A375 (cell line): Measurements from ENCODE around the gene DDX55. TPM values are rescaled to one million over a fixed set of nuclear protein-coding genes. Genes with fewer than 3 reads are reported as not detected.
A peak's percentile ranks its signal among the peaks of the same experiment; 100 is the strongest.

ENCODE experiments used
- small RNA-seq: library from RNA; depleted of rRNA; stranded (forward); fragments of <200 nt; gene quantifications from one replicate; pipeline ENCODE3, GENCODE V24; 2014
- total RNA-seq: library from RNA; depleted of rRNA; stranded (reverse); fragments of >200 nt; shearing (Covaris generic); gene quantifications from 2 replicates; pipeline ENCODE4 v1.2.3, GENCODE V29; 2014; rRNA removed

DDX55 gene
- total RNA-seq, result 67.4 and 71.7 TPM in 2 replicates

GRCh38 chr12:123601602-123602489, at the start of gene DDX55:
DDX55 (plus strand) TSS chr12:123602099; CDS start chr12:123602149, 50 bp downstream.

GRCh38 chr12:123633379-123634141, 31.7 kb downstream of the DDX55 start, which contains the start of the genes EIF2B1 and GTF2H3:
EIF2B1 (minus strand) TSS chr12:123633686; CDS start chr12:123633557, 129 bp downstream.
GTF2H3 (plus strand) TSS chr12:123633829; CDS start chr12:123633860, 31 bp downstream.

Small RNAs within 50 kb of the gene (small RNA-seq; reads per million reads assigned to genes)
- gene SNORA9B, result 1.1 reads per million, percentile 57 among the genes with 10 or more reads in this experiment

Other genes starting within 250 kb of the DDX55 start
- gene SBNO1, start 237.3 kb upstream of the DDX55 start, total RNA-seq, result 22.6 and 25.7 TPM in 2 replicates
- gene KMT5A, start 218.0 kb upstream of the DDX55 start, total RNA-seq, result 110 and 120 TPM in 2 replicates
- 7.1 and 8.0 TPM in 2 replicates for gene RILPL2, start 165.4 kb upstream of the DDX55 start, total RNA-seq
- 30.7 and 33.3 TPM in 2 replicates for gene SNRNP35, start 144.0 kb upstream of the DDX55 start, total RNA-seq
- 19.5 and 20.0 TPM in 2 replicates for gene RILPL1, start 68.4 kb upstream of the DDX55 start, total RNA-seq
- 185 and 311 TPM in 2 replicates for gene TMED2, start 17.5 kb upstream of the DDX55 start, total RNA-seq
- 133 and 214 TPM in 2 replicates for gene EIF2B1, start 31.6 kb downstream of the DDX55 start, total RNA-seq
- gene GTF2H3, start 31.7 kb downstream of the DDX55 start, total RNA-seq, result 47.3 and 50.1 TPM in 2 replicates
- gene TCTN2, start 69.0 kb downstream of the DDX55 start, total RNA-seq, result 8.7 and 12.5 TPM in 2 replicates
- gene ATP6V0A2, start 110.3 kb downstream of the DDX55 start, total RNA-seq, result 24.9 and 26.0 TPM in 2 replicates
- gene DNAH10, start 160.2 kb downstream of the DDX55 start, total RNA-seq, result not detected in 2 replicates